Hematopoietic multipotent progenitor cell (in vitro differentiated cells): Measurements from ENCODE around the gene GJD4. TPM values are rescaled to one million over a fixed set of nuclear protein-coding genes. Genes with fewer than 3 reads are reported as not detected.

Source experiments
- DNase-seq, 3 donors: peaks; one replicate each; pipeline ENCODE4 v3.0.0-alpha.2; 2011 to 2015; ENCODE audit warnings: low read depth in 2 of 3, low spot score in 2 of 3
- total RNA-seq: library from RNA; depleted of rRNA; stranded (reverse); fragments of >200 nt; gene quantifications from one replicate; pipeline ENCODE4 v1.2.3, GENCODE V29; 2012

Gene GJD4, protein sequence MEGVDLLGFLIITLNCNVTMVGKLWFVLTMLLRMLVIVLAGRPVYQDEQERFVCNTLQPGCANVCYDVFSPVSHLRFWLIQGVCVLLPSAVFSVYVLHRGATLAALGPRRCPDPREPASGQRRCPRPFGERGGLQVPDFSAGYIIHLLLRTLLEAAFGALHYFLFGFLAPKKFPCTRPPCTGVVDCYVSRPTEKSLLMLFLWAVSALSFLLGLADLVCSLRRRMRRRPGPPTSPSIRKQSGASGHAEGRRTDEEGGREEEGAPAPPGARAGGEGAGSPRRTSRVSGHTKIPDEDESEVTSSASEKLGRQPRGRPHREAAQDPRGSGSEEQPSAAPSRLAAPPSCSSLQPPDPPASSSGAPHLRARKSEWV
- not detected for total RNA-seq

- DNase-seq = no peak
Measured at GRCh38 chr10:35605191-35605590, at the start of gene GJD4. Gene GJD4 (plus strand): TSS chr10:35605341. CDS start chr10:35605568, 227 bp downstream.

DNA sequence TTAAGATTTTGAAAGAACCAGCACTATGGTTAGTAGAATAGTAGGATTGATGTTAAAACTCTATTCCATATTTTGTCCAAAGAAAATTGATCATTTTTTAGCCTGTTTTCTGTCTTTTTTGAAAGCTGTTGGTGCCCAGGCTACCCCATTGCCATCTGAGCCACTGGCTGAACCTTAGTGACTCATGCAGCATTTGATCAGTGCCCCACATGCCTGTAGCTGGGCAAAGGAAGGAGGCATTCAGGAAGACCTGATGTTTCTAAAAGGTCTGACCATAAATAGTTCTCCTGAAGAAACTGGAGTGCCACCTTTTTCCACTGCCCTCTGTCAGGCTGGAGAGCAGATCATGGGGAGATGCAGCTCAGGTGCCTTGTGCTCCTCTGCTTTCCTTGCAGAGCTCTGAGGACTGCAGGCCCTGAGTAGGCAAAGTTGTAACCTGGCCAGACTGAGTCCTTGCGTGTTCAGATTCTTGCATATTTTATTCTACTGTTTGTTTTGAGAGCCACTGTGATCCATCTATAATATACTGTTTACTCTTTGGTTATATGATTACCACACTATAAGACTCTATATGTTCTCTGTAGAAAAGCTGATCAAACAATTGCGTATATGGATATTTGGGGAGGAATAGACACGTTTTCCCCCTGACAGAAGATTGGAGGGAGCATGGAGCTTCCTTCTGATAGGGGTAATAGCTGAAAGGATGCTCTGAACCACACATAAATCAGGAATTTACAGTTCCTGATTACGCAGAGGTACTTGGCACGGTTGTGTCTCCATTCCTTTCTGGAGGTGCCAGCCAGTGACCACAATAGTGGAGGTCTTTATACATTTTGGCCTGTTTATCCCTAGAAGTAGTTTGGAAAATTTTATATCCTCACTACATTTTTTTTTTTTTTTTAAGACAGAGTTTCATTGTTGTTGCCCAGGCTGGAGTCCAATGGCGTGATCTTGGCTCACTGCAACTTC, 48.9 kb upstream of the GJD4 start:
- no peak for DNase-seq

- no peak for DNase-seq
Measured at GRCh38 chr10:35558276-35558675, 46.9 kb upstream of the GJD4 start.

DNA sequence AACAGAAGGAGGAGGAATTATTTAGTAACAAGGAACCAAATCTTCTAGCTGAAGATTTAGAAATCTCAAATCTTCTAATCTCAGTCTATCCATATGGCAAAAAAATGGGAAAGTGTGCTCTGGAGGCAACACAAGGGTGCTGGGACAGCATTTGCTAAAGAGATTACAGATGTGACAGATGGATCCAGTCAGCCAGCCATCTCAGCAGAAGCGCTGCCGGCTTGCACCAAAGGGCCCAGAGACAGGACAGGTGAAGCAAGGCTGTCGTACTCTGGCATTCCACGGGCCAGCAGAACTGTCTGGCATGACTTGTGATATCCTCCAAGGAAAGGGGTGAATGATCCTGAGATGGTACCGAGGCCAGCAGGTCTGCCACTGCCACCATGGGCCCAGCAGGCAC, 45.7 kb upstream of the GJD4 start:
- DNase-seq = no peak

GRCh38 chr10:35561715-35562114, 43.4 kb upstream of the GJD4 start:
- no peak for DNase-seq

- no peak for DNase-seq
Measured at GRCh38 chr10:35562427-35562826, 42.7 kb upstream of the GJD4 start.

- DNase-seq = peak; percentile 13 to 66 (median 60)
Measured at GRCh38 chr10:35563261-35563891, 41.8 kb upstream of the GJD4 start.

DNA sequence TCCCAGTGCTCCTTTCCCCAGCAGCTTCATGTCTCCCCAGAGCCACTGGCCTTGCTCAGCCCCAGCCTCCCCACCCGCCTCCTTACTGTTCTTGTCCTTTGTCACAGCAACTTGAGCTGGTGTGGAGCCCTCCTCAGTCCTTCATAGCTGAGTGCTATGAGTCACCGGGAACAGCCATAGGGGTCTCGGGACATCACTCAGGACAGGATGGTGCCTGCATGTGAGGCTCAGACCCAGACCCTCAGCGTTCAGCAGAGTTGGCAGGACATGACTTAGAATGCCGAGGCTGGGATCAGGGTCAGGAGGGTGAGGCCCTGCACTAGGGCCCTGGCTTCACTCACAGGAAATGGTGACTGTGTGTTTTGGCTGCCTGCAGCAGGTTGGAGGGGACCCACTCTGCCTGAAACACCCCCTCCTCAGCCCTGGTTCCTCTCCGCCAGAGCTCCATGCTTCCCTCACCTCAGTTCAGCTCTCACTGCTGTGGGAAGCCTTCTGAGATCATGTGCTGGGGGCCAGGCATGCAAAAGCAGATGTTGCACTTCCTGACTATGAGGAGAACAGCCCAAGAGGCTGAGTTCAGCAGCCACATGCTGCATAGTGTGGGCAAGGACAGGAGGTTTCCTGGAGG, 40.7 kb upstream of the GJD4 start:
- DNase-seq = peak in 2 of 3 donors; percentile 62 to 70

DNA sequence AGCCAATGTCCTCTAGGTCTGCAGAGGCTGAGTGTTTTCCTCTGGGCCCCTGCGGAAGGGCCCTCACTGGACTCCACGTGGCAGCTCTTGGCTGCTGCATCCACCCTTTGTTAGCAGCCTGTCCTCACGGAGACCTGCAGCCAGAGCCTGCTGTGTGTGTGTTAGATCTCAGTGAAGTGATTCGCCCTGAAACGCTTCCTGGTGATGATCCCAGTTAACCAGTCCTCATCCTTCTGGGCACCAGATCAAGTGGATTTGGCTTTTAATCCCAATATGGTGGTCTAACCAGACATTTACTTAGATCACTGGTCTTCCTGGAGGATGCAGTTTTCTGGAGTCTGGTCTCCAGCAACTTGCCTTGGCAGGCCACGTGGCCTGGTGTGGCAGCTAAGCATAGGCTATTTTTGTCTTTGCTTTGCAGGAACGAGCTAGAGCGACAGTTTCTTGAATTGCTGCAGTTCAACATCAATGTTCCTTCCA, 39.5 kb upstream of the GJD4 start:
- DNase-seq = no peak

DNA sequence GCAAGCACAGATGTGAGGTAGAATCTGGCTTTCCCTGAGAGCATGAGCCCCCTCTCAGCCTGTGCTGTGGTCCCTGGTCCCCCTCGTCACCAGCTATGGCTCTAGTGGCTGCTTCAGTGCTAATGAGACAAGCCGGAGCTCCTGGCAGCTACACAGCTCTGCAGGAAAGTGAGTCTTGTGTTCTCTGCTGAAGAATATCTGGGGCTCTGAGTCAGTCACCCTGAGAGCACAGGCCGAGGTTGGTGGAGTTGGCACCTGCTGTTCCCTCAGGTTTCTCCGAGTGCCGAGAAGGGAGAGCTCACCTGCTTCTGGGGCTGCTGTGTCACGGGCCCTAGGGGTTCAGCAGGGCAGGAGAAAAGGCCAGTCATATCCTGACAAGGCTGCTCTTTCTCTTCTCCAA, 37.2 kb upstream of the GJD4 start:
- no peak for DNase-seq

GRCh38 chr10:35568483-35569015, 36.6 kb upstream of the GJD4 start:
- no peak for DNase-seq

- DNase-seq = no peak
Measured at GRCh38 chr10:35569111-35569707, 35.9 kb upstream of the GJD4 start.

- no peak for DNase-seq
Measured at GRCh38 chr10:35569836-35570235, 35.3 kb upstream of the GJD4 start.

DNA sequence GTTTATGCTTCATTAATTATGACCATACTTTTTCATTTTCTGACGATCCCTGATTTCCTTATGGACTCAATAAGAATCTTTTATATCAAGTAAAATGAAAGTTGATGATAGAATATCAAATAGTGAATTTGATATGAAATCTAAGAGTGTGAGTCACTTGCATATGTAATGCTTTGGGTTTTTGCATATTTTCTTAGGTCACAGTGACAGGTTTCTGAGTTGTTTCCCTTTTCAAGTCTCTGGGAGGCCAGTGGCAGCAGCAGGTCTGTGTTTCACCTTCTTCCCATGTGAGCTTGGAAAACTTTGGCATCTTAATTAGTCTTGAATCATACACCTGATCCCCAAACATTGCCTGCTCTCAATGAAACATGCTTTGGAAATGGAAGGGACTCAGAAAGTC, 34.7 kb upstream of the GJD4 start:
- DNase-seq = no peak

- DNase-seq = no peak
Measured at GRCh38 chr10:35572583-35572982, 32.6 kb upstream of the GJD4 start.

DNA sequence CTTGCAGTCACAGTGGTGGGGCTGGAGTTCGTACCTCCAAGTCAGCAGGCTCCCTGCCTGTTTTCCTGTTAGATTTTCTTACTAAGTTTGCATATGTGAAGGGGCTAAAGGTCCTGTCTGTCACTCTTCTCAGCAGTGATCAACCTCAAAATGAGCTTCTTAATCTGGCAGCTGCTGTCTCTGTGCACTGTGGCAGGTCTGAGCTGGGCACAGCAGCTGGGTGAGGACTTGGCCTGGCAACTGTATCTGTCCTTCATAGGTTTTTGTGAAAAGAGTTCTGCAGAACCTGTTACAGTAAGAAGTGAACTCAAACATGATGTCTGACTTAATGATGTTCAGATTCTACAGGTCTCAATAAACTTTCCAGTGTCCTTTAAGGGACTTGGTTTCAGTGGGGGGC, 31.3 kb upstream of the GJD4 start:
- DNase-seq = no peak

DNA sequence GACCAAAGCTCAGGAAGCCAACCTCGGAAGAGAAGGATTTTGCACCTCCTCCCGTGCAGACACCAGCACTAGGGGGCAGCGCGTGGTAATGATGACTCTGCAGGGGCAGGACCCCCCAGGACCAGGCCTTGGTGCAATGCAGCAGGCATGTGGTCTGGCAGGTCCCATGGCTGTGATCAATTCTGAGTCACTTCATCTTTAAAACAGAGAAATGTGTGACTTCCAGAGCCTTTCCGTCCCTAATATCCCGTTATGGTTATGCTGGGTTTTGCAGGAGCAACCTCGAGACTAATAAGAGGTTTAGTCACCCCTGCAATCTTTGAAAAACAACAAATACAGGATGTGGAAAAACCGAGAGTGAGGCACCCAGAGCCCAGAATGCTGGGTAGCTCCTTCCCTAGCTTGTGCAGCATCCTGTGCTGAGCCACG, 30.2 kb upstream of the GJD4 start:
- no peak for DNase-seq

DNA sequence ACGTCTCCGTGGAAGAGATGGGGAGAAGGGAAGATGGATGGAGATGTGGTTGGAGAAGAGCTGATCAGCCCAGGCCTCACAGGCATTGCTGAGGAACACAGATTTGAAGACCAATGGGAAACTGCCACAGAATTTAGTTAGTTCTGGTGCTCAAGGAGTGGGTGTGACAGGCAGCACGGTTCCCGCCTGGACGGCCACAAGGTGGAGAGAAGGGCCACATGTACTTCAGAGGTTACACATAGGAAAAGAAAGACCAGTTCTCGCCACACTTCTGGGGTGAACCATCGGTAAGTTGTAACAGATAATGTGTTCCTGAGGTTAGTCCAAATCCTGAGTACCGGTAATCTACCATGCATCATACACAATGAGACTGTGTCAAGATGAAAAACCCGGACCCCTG, 29.5 kb upstream of the GJD4 start:
- no peak for DNase-seq

GRCh38 chr10:35576730-35577129, 28.4 kb upstream of the GJD4 start:
- no peak for DNase-seq
